ENCODE results near the gene NXPH1.
A peak's percentile ranks its signal among the peaks of the same experiment; 100 is the strongest.

Gene NXPH1

DNA sequence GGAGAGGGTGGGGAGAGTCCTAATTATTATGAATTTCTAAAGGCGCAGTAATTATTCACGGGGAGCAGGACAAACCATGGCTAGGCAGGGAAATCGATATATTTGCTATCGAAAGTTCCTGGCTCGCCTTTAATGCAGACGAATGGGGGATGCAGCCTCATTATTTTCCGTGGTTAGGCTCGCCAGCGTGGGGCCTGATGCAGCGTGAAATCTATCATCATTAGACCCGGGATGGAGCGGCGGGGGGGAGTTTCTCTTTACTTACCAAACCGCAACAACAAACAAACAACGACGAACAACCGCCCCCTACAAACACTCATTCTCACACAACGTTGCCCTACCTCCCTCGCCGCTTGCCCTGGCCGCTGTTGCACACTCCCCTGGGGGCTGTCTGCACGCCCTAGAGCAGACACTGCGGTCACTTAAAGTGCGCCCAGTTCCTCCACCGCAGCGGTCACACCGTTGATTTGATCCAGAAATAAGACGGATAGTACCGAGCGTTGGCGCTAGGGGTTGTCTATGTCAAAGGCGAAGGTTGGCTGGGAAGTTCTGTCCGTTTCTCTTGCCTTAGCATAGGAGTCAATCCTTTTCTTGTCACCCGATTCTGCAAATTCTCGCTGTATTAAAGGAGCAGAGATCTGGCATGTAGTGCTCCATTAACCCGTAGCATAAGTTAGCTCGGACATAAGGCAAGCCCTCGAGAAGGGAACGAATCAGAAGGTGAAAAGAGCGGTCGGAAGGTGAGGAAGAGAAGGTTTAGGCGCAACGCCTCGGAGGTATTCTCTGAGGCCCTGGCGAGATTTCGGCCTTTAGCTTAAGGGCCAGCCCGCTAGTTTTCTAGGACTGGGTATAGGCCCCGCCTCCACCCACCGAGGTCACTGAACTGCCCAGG is 10.4 kb downstream of the NXPH1 start:
- Histone ChIP-seq H3K9me3 (ENCODE audit: control insufficient read depth, insufficient read depth, low read length) (no peaks in the 10 kb centered on the region), H3K9ac (ENCODE audit: low read depth, low read length) (peak overlapping the region; percentile 61; the same call in 1 of the 2 replicates), H3K36me3 (ENCODE audit: insufficient read depth, low read length) (no peaks in the 10 kb centered on the region), H3K4me1 (ENCODE audit: insufficient read depth, low read length) (no peaks in the 10 kb centered on the region; the same call in 1 of the 2 replicates)

DNA sequence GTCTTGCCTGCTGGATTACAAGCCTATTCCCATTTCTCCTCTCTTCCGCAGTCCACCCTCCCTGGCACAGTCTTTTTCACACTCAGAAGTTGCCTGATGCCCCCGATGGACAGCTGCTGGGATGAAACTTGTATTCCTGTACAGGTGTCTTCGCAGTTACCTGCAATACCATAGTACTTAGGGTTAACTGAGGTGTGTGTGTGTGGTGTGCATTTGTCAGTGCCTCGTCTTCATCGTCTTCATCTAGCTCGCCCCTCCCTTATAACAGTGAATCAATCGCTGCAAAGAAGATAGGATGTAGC is 11.0 kb downstream of the NXPH1 start:
- H3K9ac ChIP-seq (ENCODE audit: low read depth, low read length) = peak overlapping the region; percentile 61; the same call in 1 of the 2 replicates

DNA sequence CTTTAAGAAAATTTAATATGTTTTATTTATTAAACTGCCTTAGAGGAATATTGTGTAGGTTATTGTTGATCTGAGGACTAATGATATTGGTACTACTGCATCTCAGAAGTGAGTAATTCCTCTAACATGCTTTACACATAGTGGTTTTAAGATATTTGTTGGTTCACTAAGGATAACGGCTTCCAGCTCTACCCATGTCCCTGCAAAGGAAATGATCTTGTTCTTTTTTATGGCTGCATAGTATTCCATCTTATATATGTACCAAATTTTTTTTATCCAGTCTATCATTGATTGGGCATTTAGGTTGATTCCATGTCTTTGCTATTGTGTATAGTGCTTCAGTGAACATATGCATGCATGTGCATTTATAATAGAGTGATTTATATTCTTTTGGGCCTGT is 20.1 kb downstream of the NXPH1 start:
- Histone ChIP-seq H3K9ac (ENCODE audit: low read depth, low read length) (no peak overlapping the region), H3K4me1 (ENCODE audit: insufficient read depth, low read length) (no peaks in the 10 kb centered on the region), H3K9me3 (ENCODE audit: control insufficient read depth, insufficient read depth, low read length) (no peaks in the 10 kb centered on the region), H3K36me3 (ENCODE audit: insufficient read depth, low read length) (no peaks in the 10 kb centered on the region; the same call in 1 of the 2 replicates)

More for the DNA sequence above, 11.0 kb downstream of the NXPH1 start:
- Histone ChIP-seq H3K9me3 (ENCODE audit: control insufficient read depth, insufficient read depth, low read length) (no peaks in the 10 kb centered on the region), H3K4me1 (ENCODE audit: insufficient read depth, low read length) (no peaks in the 10 kb centered on the region; the same call in 1 of the 2 replicates), H3K36me3 (ENCODE audit: insufficient read depth, low read length) (no peaks in the 10 kb centered on the region)

DNA sequence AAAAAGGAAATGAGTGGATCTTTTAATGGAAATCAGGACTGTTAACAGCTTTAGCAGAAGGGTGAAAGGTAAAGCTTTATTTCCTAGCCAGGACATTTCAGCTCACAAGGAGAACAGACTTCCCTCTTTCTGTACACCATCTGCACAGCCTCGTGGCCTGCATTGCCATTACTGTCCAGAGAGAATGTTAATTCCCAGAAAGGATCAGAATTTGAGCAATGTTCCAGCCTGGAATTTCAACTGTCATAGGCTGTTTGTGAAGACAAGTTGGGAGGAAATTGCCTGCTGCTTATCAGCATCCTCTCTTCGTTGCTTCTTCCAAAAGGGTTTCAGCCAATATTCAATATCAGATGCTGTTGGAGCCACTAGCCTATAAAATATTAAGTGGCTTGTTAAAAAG is 22.0 kb downstream of the NXPH1 start:
- no peaks in the 10 kb centered on the region; the same call in 1 of the 2 replicates for H3K36me3 ChIP-seq (ENCODE audit: insufficient read depth, low read length)
- no peaks in the 10 kb centered on the region for H3K9me3 ChIP-seq (ENCODE audit: control insufficient read depth, insufficient read depth, low read length)
- no peaks in the 10 kb centered on the region for H3K4me1 ChIP-seq (ENCODE audit: insufficient read depth, low read length)
- no peak overlapping the region for H3K9ac ChIP-seq (ENCODE audit: low read depth, low read length)

DNA sequence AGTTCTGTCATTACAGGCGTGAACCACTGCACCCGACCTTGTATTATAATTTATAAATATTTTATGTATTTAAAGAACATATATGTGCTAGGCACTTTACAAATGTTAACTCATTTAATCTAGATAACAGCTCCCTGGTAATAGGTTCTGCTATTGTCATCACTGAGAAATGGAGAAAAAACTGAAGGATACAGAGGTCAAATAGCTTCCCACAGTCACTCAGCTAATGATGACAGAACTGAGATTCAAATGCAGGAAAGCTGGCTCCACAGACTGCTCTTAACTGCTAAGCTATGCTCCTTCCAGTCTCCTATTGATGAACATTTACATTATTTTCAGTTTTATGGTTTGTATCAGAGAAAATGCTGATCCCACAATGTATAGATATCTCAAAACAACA is 28.9 kb downstream of the NXPH1 start:
- Histone ChIP-seq H3K9ac (ENCODE audit: low read depth, low read length) (no peak overlapping the region), H3K36me3 (ENCODE audit: insufficient read depth, low read length) (no peaks in the 10 kb centered on the region), H3K4me1 (ENCODE audit: insufficient read depth, low read length) (no peaks in the 10 kb centered on the region), H3K9me3 (ENCODE audit: control insufficient read depth, insufficient read depth, low read length) (no peaks in the 10 kb centered on the region)

DNA sequence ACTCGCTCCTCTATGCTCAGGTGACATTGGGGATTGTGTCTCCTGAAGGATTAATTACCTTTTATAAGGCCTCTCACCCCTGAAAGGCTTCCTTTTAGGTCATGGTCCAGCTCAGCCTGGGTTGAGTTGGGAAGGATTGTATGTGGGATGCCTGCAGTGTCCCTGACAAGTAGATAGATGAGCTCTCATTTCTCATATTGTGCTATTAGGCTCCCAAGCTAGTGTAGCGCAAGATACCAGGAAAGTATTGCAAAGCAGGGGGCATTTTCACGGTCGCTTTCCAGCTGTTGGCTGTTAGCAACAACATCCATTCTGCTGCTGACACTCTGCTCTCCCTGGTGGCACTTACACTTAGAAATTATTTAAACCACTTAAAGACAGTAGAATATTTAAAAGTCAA is 31.9 kb downstream of the NXPH1 start:
- Histone ChIP-seq H3K9ac (ENCODE audit: low read depth, low read length) (no peak overlapping the region), H3K36me3 (ENCODE audit: insufficient read depth, low read length) (no peaks in the 10 kb centered on the region), H3K4me1 (ENCODE audit: insufficient read depth, low read length) (no peaks in the 10 kb centered on the region), H3K9me3 (ENCODE audit: control insufficient read depth, insufficient read depth, low read length) (no peaks in the 10 kb centered on the region)

DNA sequence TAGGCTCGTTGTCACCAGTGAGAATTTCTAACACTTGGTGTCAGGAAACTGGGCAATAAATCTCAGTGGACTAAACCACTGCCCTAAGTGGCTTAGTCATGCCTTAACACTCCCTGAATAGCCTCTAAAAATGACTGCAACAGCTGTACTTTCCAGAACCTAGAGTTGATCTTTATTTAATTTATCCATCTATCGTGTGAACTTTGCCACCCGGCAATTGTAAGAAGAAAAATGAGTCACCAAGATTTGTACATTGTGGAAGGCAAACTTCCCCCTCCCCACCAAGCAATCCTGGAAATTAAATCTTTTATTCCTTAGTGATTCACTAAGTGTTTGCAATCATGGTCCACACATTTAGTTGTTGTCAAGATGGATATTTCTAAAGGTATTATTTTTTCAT is 47.1 kb downstream of the NXPH1 start:
- no peaks in the 10 kb centered on the region for H3K36me3 ChIP-seq (ENCODE audit: insufficient read depth, low read length)
- no peaks in the 10 kb centered on the region for H3K4me1 ChIP-seq (ENCODE audit: insufficient read depth, low read length)
- H3K9ac ChIP-seq (ENCODE audit: low read depth, low read length) = no peak overlapping the region
- H3K9me3 ChIP-seq (ENCODE audit: control insufficient read depth, insufficient read depth, low read length) = no peaks in the 10 kb centered on the region

DNA sequence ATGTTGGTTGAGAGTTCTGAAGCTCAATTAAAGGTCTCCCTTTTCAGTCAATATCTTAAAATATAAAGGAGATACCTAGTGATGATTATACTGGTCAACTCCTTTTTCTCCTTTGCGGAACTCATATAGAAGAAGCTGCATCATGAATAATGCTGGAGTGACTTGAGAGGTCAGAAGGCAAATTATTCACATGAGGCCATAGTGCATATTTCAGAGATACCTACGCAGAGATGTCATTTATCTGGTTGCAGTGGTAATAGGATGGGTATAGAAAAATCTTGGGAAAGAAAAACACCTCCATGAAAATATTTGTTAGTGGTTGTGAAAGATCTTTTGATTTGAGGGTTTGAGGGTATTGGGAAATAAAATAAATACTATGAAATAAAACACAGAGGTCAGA is 47.7 kb downstream of the NXPH1 start:
- Histone ChIP-seq H3K9ac (ENCODE audit: low read depth, low read length) (no peak overlapping the region), H3K9me3 (ENCODE audit: control insufficient read depth, insufficient read depth, low read length) (no peaks in the 10 kb centered on the region), H3K36me3 (ENCODE audit: insufficient read depth, low read length) (no peaks in the 10 kb centered on the region), H3K4me1 (ENCODE audit: insufficient read depth, low read length) (no peaks in the 10 kb centered on the region)

DNA sequence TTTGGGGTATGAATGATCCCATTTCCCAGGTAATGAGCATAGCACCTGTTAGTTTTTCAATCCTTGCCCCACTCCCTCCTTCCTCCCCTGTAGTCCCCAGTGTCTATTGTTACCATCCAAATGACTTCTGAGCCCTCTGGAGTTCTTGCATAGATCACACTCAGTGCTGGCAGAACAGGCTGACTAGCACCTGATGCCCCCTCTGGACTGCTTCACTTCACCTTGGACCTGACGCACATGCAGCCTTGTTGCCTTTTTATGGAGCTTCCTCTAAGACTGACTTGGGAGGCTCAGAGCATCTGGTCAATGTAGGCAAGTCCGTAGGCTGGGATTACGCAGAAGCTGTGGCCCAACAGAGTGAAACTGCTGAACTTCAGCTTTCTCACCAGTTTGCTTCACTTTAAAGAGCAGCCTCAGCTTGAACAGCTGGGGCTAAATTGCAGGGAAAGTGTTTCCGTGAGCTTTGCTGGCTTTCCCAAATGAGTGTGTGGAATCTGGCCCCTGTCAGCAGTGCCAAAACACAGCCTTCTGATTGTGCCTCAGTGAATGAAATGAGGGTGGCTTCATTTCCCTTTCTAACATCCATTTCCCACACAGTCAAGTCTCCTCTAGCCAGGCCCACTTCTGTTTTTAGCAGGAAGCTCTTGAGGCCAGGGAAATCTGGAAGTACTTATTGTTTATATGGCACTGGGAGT is 48.5 kb downstream of the NXPH1 start:
- H3K9ac ChIP-seq (ENCODE audit: low read depth, low read length) = no peak overlapping the region
- H3K36me3 ChIP-seq (ENCODE audit: insufficient read depth, low read length) = no peaks in the 10 kb centered on the region
- H3K9me3 ChIP-seq (ENCODE audit: control insufficient read depth, insufficient read depth, low read length) = no peaks in the 10 kb centered on the region
- no peaks in the 10 kb centered on the region for H3K4me1 ChIP-seq (ENCODE audit: insufficient read depth, low read length)

DNA sequence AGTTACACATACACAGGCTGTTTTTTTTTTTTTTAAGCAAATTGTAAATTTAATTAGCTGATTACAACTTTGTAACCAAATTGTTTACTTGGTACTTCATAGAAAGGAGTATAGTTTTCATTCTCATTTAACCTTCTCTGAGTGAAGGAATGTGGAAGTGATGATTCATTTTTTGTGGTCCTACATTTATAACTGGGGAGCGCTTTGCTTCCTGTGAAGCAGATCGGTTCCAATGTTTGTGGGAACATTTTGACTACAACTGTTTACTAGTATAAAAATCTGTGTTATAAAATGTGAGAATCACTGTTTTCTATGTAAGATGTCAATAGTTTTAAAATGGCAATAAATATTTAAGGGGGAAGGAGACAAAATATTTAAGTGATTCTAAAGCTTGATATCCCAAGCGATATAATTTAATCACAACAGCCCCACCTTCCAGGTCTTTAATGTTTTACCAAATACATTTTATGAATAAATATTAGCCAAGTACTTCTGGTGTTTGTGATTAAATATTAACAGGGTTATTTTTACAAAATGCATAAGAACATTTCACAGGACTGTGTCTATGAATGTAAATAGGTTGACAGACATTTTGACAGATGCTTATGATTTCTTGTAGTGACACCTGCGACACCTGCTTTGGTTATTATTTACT is 57.1 kb downstream of the NXPH1 start:
- H3K4me1 ChIP-seq (ENCODE audit: insufficient read depth, low read length) = no peaks in the 10 kb centered on the region
- no peaks in the 10 kb centered on the region for H3K36me3 ChIP-seq (ENCODE audit: insufficient read depth, low read length)
- H3K9ac ChIP-seq (ENCODE audit: low read depth, low read length) = no peak overlapping the region
- no peaks in the 10 kb centered on the region for H3K9me3 ChIP-seq (ENCODE audit: control insufficient read depth, insufficient read depth, low read length)

DNA sequence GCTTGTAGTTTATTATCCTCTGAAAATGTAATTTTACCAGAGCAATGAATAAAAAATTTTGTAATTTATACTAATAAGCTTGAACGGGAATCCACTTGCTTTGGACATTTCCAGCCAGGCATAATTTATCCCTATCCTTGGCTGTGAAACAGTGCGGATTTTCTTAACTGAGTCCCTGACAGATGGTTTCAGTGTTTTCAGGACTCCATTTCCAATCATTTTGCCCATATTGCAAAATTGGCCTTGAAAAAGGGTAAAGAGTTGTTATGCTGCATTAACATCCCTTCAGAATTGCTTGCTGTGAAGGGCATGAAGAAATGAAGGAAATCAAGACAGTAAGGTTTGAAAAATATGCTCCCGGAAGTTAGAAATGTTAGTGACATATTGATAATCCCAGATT is 57.7 kb downstream of the NXPH1 start:
- H3K4me1 ChIP-seq (ENCODE audit: insufficient read depth, low read length) = no peaks in the 10 kb centered on the region
- no peaks in the 10 kb centered on the region for H3K36me3 ChIP-seq (ENCODE audit: insufficient read depth, low read length)
- no peaks in the 10 kb centered on the region for H3K9me3 ChIP-seq (ENCODE audit: control insufficient read depth, insufficient read depth, low read length)
- no peak overlapping the region for H3K9ac ChIP-seq (ENCODE audit: low read depth, low read length)

DNA sequence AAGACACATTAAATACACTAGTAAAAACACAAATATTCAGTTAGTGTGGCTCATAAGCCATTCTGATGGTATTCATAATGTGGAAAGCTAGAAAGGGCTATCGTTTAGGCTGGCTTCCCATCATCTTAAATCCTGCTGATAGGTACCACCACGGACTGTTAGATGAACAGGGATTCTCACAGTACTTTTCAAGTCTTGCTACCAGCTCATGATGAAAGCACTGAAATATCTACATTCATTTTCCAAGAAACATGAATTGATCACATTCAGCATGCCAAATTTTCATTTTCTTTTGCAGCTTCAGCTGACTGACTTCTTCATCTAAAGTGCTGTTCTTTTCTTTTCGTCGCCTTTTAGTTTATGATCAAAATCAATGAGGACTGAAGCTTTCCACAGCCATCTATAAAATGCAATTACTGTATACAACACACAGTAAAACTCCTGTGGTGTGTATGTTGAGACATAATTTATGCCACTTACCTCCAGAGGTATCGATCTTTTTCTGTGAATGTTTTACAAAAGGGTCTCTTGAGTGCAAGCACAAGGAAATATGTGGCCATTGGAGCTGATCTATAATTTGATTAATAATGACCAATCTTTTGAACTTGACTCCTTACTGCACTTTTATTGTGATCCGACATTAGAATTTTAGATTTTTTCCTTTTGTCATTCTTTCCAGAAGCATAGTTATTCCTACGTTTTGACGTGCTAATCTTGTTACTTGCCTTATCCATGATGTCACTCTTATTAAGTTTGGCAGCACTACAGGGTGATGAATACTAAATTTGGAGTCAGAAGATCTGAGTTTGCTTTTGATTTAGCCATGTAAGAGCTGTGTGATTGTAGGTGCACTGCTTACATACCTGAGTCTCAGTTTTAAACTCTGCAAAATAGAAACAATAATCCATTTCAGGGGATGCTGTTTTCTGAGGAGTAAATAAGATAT is 58.4 kb downstream of the NXPH1 start:
- Histone ChIP-seq H3K9ac (ENCODE audit: low read depth, low read length) (no peak overlapping the region), H3K4me1 (ENCODE audit: insufficient read depth, low read length) (no peaks in the 10 kb centered on the region), H3K9me3 (ENCODE audit: control insufficient read depth, insufficient read depth, low read length) (no peaks in the 10 kb centered on the region), H3K36me3 (ENCODE audit: insufficient read depth, low read length) (no peaks in the 10 kb centered on the region)

DNA sequence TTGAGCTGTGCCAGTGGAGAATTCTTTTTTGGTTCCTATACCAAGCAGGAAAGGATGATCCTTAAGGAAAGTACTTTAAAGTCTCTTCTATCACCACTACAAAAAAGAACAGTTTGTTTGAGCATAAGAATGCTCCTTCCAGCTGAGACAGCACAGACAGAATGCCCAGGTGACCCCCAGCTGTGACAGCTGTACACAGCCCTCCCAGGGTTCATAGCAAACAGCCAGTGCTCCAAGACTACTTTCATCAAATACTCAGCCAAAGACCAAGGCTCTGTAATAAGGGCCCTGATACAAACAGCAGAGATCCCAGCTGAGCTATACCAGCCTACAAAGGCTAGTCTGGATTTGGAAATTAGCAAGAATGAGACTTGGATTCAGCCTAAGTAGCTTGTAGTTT is 65.7 kb downstream of the NXPH1 start:
- H3K4me1 ChIP-seq (ENCODE audit: insufficient read depth, low read length) = no peaks in the 10 kb centered on the region
- no peaks in the 10 kb centered on the region for H3K36me3 ChIP-seq (ENCODE audit: insufficient read depth, low read length)
- H3K9ac ChIP-seq (ENCODE audit: low read depth, low read length) = no peak overlapping the region
- H3K9me3 ChIP-seq (ENCODE audit: control insufficient read depth, insufficient read depth, low read length) = no peaks in the 10 kb centered on the region

DNA sequence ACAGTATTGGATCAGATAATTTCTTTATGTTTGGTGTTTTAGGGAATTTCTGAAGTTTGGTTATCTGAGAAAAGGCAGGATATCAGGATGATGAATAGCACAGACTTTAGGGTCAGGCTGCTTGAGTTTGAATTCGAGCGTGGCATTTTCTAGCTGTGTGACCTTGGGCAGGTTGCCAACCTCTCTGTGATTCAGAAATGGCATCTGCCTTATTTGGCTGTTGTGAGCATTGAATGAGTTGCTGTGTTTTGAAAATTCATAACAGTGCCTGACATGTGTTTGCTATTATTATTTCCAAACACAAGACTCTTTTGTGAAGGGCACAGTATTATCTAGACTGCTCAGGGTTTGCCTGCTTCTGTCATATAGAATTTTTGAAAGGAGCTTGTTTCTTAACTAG is 66.9 kb downstream of the NXPH1 start:
- Histone ChIP-seq H3K9ac (ENCODE audit: low read depth, low read length) (no peak overlapping the region), H3K36me3 (ENCODE audit: insufficient read depth, low read length) (no peaks in the 10 kb centered on the region), H3K4me1 (ENCODE audit: insufficient read depth, low read length) (no peaks in the 10 kb centered on the region), H3K9me3 (ENCODE audit: control insufficient read depth, insufficient read depth, low read length) (no peaks in the 10 kb centered on the region)
